Measurements from ENCODE around the gene SQOR. TPM values are rescaled to one million over a fixed set of nuclear protein-coding genes. Genes with fewer than 3 reads are reported as not detected.

Gene SQOR
- 29.4 TPM for total RNA-seq

- DNase-seq (ENCODE audit: low spot score): peak; percentile 80
Measured at GRCh38 chr15:45634432-45635190, at the start of gene SQOR. TSS of gene SQOR (plus strand) at chr15:45635029. CDS start at chr15:45658924, 23,895 bp downstream.

- DNase-seq (ENCODE audit: low spot score): no peak
Measured at GRCh38 chr15:45585069-45585791, 49.6 kb upstream of the SQOR start.

- no peak for DNase-seq (ENCODE audit: low spot score)
Measured at GRCh38 chr15:45586125-45586524, 48.7 kb upstream of the SQOR start.

GRCh38 chr15:45586601-45587094 lies 48.2 kb upstream of the SQOR start:
- DNase-seq (ENCODE audit: low spot score): no peak

GRCh38 chr15:45587095-45587862 lies 47.5 kb upstream of the SQOR start, which contains the start of gene BLOC1S6:
TSS of gene BLOC1S6 (plus strand) at chr15:45587379. CDS start at chr15:45587444, 65 bp downstream.
- DNase-seq (ENCODE audit: low spot score): peak; percentile 93

- no peak for DNase-seq (ENCODE audit: low spot score)
Measured at GRCh38 chr15:45587863-45588170, 47.0 kb upstream of the SQOR start.

- no peak for DNase-seq (ENCODE audit: low spot score)
Measured at GRCh38 chr15:45588219-45588875, 46.5 kb upstream of the SQOR start.

GRCh38 chr15:45589256-45589655 lies 45.6 kb upstream of the SQOR start:
- DNase-seq (ENCODE audit: low spot score): no peak

- no peak for DNase-seq (ENCODE audit: low spot score)
Measured at GRCh38 chr15:45594319-45594718, 40.5 kb upstream of the SQOR start.

- DNase-seq (ENCODE audit: low spot score): no peak
Measured at GRCh38 chr15:45594835-45595530, 39.8 kb upstream of the SQOR start.

GRCh38 chr15:45603881-45604280 lies 30.9 kb upstream of the SQOR start:
- DNase-seq (ENCODE audit: low spot score): no peak

- no peak for DNase-seq (ENCODE audit: low spot score)
Measured at GRCh38 chr15:45604326-45604725, 30.5 kb upstream of the SQOR start.

- no peak for DNase-seq (ENCODE audit: low spot score)
Measured at GRCh38 chr15:45606413-45606812, 28.4 kb upstream of the SQOR start.

- DNase-seq (ENCODE audit: low spot score): no peak
Measured at GRCh38 chr15:45606841-45607240, 28.0 kb upstream of the SQOR start.

- DNase-seq (ENCODE audit: low spot score): no peak
Measured at GRCh38 chr15:45611305-45611704, 23.5 kb upstream of the SQOR start.

GRCh38 chr15:45612790-45613415 lies 21.9 kb upstream of the SQOR start:
- no peak for DNase-seq (ENCODE audit: low spot score)

- no peak for DNase-seq (ENCODE audit: low spot score)
Measured at GRCh38 chr15:45616901-45617323, 17.9 kb upstream of the SQOR start.

GRCh38 chr15:45618813-45619212 lies 16.0 kb upstream of the SQOR start:
- DNase-seq (ENCODE audit: low spot score): no peak

- DNase-seq (ENCODE audit: low spot score): no peak
Measured at GRCh38 chr15:45628136-45628535, 6.7 kb upstream of the SQOR start.

- DNase-seq (ENCODE audit: low spot score): no peak
Measured at GRCh38 chr15:45630917-45631691, 3.7 kb upstream of the SQOR start.
